Thyroid gland (tissue), 4 donors: Measurements from ENCODE around the gene MGAM2. TPM values are rescaled to one million over a fixed set of nuclear protein-coding genes. Genes with fewer than 3 reads are reported as not detected.

Experiments used
- DNase-seq, 2 donors: peaks; one replicate each; pipeline ENCODE4 v3.0.0-alpha.2; 2019
- H3K27ac ChIP-seq, 3 donors: fragments of 200-600 bp; sonication (generic); 1 replicate in 2 of 3; 2 replicates in 1 of 3; pipeline ENCODE4 v1.5.1; 2016 to 2019; ENCODE audit warnings: mild to moderate bottlenecking in 1 of 3, moderate library complexity in 1 of 3
- H3K27me3 ChIP-seq: fragments of 200-600 bp; sonication (generic); one replicate; pipeline ENCODE4 v1.5.1; 2019
- H3K36me3 ChIP-seq, 2 donors: fragments of 200-600 bp; sonication (generic); one replicate each; pipeline ENCODE4 v1.5.1; 2016 to 2019
- H3K4me1 ChIP-seq, 2 donors: fragments of 200-600 bp; sonication (generic); one replicate each; pipeline ENCODE4 v1.5.1; 2017 to 2019
- H3K4me3 ChIP-seq, 3 donors: fragments of 200-600 bp; sonication (generic); replicated peaks in 1 of 3; 1 replicate in 2 of 3; 2 replicates in 1 of 3; pipeline ENCODE4 v1.5.1; 2016; ENCODE audit warnings: mild to moderate bottlenecking in 1 of 3
- H3K9me3 ChIP-seq: fragments of 200-600 bp; sonication (generic); one replicate; pipeline ENCODE4 v1.5.1; 2017
- CTCF ChIP-seq, 6 experiments: fragments of 200-600 bp in 3 of 6; fragments of 450-650 bp in 3 of 6; sonication (generic) in 3 of 6; IDR thresholded peaks; one replicate each; pipeline ENCODE4 v1.5.1; 2016 to 2019; ENCODE audit warnings: antibody characterized with exemption in 6 of 6, mild to moderate bottlenecking in 2 of 6, inconsistent platforms in 1 of 6, moderate library complexity in 1 of 6
- POLR2A ChIP-seq, 2 donors: fragments of 450-650 bp; IDR thresholded peaks; one replicate each; pipeline ENCODE4 v1.6.1; 2017; ENCODE audit warnings: antibody characterized with exemption in 2 of 2, mild to moderate bottlenecking in 2 of 2, moderate library complexity in 1 of 2
- WGBS, 2 donors: methylation state at CpG; one replicate each; pipeline ENCODE4 v1.1.5; 2017; 5-methylcytosine and 5-hydroxymethylcytosine counted together
- intact Hi-C: fragments of 100-400 bp; cut with DNase I; formaldehyde crosslinking; loops from one replicate; pipeline ENCODE4 v1.15.1; 2023
- total RNA-seq, 4 donors: library from RNA; depleted of rRNA; stranded (reverse); fragments of >200 nt; gene quantifications; one replicate each; pipeline ENCODE4 v1.2.3, GENCODE V29; 2016

Gene MGAM2
- total RNA-seq, 4 donors from 2014 or later, result not detected

- TF ChIP-seq CTCF (IDR thresholded peaks at IDR 0.05) (no peak), POLR2A (IDR thresholded peaks at IDR 0.05) (no peak)
- H3K4me1 ChIP-seq, result no peaks in the 10 kb centered on the region
- H3K27me3 ChIP-seq, result no peaks in the 10 kb centered on the region
- H3K4me3 ChIP-seq, result no peak overlapping the region
- no peaks in the 10 kb centered on the region for H3K9me3 ChIP-seq
- WGBS, 2 donors, result 93% methylated on average over 8 of the region's 8 CpGs
- no peak for DNase-seq
- no peaks in the 10 kb centered on the region for H3K36me3 ChIP-seq
- intact Hi-C loops, result no loop called here
- H3K27ac ChIP-seq, result no peak overlapping the region
Measured at GRCh38 chr7:142142702-142143101, 31.2 kb downstream of the MGAM2 start.

- Histone ChIP-seq H3K4me1 (no peaks in the 10 kb centered on the region), H3K27ac (no peak overlapping the region), H3K36me3 (no peaks in the 10 kb centered on the region), H3K9me3 (no peaks in the 10 kb centered on the region), H3K4me3 (no peak overlapping the region), H3K27me3 (no peaks in the 10 kb centered on the region)
- no peak for DNase-seq
- intact Hi-C loops, result no loop called here
- no peak for TF ChIP-seq POLR2A (IDR thresholded peaks at IDR 0.05)
- TF ChIP-seq CTCF (IDR thresholded peaks at IDR 0.05), result no peak
- 78 to 88% methylated on average over 2 of the region's 2 CpGs for WGBS, 2 donors
Measured at GRCh38 chr7:142146124-142146523, 34.6 kb downstream of the MGAM2 start.

GRCh38 chr7:142150356-142150755, 38.8 kb downstream of the MGAM2 start:
- DNase-seq, result no peak
- intact Hi-C loops, result no loop called here
- Histone ChIP-seq H3K27me3 (no peaks in the 10 kb centered on the region), H3K36me3 (no peaks in the 10 kb centered on the region), H3K4me1 (no peaks in the 10 kb centered on the region), H3K4me3 (no peak overlapping the region), H3K27ac (no peak overlapping the region), H3K9me3 (no peaks in the 10 kb centered on the region)
- WGBS, 2 donors, result 71 to 95% methylated on average over 1 of the region's 1 CpG
- TF ChIP-seq CTCF (IDR thresholded peaks at IDR 0.05) (no peak), POLR2A (IDR thresholded peaks at IDR 0.05) (no peak)

GRCh38 chr7:142150869-142151268, 39.4 kb downstream of the MGAM2 start:
- H3K27ac ChIP-seq, result no peak overlapping the region
- DNase-seq, result no peak
- H3K27me3 ChIP-seq, result no peaks in the 10 kb centered on the region
- intact Hi-C loops, result no loop called here
- no peaks in the 10 kb centered on the region for H3K9me3 ChIP-seq
- H3K4me1 ChIP-seq, result no peaks in the 10 kb centered on the region
- 88 to 90% methylated on average over 2 of the region's 2 CpGs for WGBS, 2 donors
- no peak for TF ChIP-seq CTCF (IDR thresholded peaks at IDR 0.05)
- TF ChIP-seq POLR2A (IDR thresholded peaks at IDR 0.05), result no peak
- no peak overlapping the region for H3K4me3 ChIP-seq
- H3K36me3 ChIP-seq, result no peaks in the 10 kb centered on the region

- DNase-seq, result no peak
- 56 to 68% methylated on average over 1 of the region's 1 CpG for WGBS, 2 donors
Measured at GRCh38 chr7:142152076-142152475, 40.6 kb downstream of the MGAM2 start.

More at GRCh38 chr7:142152076-142152475, 40.6 kb downstream of the MGAM2 start:
- no peak for TF ChIP-seq POLR2A (IDR thresholded peaks at IDR 0.05)
- no peak for TF ChIP-seq CTCF (IDR thresholded peaks at IDR 0.05)
- Histone ChIP-seq H3K4me1 (no peaks in the 10 kb centered on the region), H3K27me3 (no peaks in the 10 kb centered on the region), H3K9me3 (no peaks in the 10 kb centered on the region), H3K36me3 (no peaks in the 10 kb centered on the region), H3K27ac (no peak overlapping the region), H3K4me3 (no peak overlapping the region)
- intact Hi-C loops, result no loop called here
